Smooth muscle cell of the umbilical artery (primary cell): ENCODE measurements around the gene SYCN. TPM values are rescaled to one million over a fixed set of nuclear protein-coding genes. Genes with fewer than 3 reads are reported as not detected.

ENCODE experiments used
- total RNA-seq: library from RNA; depleted of rRNA; stranded (reverse); fragments of >200 nt; gene quantifications from 2 replicates; pipeline ENCODE4 v1.2.3, GENCODE V29; 2014

The SYCN gene, protein sequence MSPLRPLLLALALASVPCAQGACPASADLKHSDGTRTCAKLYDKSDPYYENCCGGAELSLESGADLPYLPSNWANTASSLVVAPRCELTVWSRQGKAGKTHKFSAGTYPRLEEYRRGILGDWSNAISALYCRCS
- not detected in 2 replicates for total RNA-seq

DNA sequence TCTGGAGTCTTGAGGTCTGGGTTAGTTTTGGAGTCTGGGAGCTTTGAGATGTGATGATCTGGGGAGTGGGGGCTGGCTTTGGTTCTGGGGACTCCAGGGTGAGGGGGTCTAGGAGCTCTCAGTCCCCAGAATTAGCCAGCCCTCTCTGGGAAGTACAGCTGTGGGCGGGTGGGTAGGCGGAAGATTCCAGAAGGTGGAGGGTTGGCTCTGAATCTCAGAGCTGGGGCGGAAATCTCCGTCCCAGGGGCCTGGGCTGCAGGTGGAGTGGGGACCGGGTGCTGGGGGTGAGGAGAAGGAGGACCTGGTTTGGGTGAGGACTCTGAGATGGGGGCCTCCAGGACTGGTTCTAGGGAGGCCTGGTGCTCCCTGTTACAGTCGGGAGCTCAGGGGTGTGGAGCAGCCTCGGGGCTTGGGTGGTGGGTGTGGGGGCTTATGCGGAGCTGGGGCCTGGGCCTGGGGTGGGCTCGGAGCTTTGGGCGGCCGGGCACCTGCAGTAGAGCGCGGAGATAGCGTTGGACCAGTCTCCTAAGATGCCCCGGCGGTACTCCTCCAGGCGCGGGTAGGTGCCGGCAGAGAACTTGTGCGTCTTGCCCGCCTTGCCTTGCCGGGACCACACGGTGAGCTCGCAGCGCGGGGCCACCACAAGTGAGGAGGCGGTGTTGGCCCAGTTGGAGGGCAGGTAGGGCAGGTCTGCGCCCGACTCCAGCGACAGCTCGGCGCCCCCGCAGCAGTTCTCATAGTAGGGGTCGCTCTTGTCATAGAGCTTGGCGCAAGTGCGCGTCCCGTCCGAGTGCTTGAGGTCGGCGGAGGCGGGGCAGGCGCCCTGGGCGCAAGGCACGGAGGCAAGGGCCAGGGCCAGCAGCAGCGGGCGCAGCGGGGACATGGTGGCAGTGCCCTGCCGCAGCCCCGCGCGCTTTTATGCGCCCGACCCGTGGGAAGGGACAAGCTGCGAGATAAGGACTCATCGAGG is at the start of gene SYCN:
Gene SYCN, minus strand, starts transcription at position 892 of the 970 bp plus-strand sequence. Its CDS starts 9 bp downstream, at position 883.

DNA sequence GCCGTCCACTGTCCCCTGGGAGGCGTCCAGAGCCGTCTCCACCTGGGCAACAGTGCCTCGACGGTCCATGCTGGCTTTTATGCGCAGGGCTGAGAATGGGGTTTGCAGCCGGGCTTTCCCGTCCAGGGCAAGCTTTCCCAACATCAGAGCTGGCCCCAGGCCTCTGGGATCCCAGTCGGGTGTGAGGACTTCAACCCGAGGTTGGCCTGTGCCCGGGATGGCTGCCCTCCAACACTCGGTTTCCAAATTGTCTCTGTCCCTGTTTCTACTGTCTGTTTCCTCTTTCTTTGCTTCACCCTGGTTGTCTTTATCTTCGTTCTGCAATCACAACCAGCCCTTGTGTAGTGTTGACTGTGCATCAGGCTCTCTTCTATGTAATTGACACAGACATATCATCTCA is 44.7 kb upstream of the SYCN start, which contains the start of gene IFNL4:
Gene IFNL4, minus strand, starts transcription at position 51 of the 400 bp plus-strand sequence.

DNA sequence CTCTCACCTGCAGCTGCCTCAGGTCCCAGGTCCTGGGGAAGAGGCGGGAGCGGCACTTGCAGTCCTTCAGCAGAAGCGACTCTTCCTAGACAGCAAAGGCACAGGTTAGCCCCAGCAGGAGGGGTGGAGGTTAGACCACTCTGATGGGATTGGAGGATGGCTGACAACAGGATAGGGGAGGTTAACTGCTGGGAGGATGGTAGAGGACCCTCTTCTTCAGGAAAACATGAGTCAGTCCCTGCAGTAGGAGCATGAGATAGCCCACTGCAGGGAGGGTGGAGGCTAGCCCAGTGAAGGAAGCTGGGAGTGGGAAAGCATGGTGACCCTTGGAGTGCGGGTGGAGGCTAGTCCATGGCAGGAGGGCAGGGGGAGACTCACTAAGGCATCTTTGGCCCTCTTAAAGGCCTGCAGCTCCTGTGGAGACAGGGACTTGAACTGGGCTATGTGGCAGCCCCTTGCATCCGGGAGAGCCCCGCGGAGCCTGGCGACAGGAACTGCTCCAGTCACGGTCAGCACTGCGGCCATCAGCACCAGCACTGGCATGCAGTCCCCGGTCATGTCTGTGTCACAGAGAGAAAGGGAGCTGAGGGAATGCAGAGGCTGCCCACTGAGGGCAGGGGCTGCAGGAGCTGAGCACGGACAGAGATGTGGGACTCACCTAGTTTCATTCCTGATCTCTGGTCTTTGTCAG is 40.5 kb upstream of the SYCN start, which contains the start of gene IFNL3:
Gene IFNL3, minus strand, starts transcription at position 597 of the 691 bp plus-strand sequence. Its CDS starts 39 bp downstream, at position 558.

DNA sequence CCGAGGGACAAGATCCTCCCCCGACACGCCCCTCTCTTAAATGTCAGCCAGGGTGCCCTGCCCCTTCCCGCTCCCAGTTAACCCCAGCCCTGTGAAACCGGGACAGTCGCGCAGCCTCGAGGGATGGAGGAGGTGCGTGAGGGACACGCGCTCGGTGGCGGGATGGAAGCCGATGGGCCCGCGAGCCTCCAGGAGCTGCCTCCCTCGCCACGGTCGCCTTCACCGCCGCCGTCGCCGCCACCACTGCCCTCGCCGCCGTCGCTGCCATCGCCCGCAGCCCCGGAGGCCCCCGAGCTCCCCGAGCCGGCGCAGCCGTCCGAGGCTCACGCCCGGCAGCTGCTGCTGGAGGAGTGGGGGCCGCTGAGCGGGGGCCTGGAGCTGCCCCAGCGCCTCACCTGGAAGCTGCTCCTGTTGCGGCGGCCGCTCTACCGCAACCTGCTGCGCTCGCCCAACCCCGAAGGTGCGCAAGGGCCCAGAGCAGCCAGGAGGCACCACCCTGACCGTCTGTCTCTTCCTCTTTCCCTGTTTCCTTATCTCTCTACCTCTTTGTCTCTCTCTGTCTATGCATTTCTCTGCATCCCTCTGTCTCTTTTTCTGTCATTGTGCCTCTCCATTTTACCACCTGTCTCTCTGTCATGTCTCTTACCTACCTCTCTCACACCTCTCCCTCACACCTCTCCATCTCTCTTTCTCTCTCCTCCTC is 7.1 kb downstream of the SYCN start, which contains the start of gene NCCRP1:
Gene NCCRP1, plus strand, starts transcription at position 105 of the 703 bp plus-strand sequence. Its CDS starts 19 bp downstream, at position 124.

Other genes starting within 250 kb of the SYCN start
- 19.6 and 21.5 TPM in 2 replicates for gene FBXO17, start 228.5 kb downstream of the SYCN start, total RNA-seq
- 3.3 and 6.4 TPM in 2 replicates for gene FBXO27, start 171.7 kb downstream of the SYCN start, total RNA-seq
- gene ACP7, start 119.9 kb downstream of the SYCN start, total RNA-seq, result under 0.01 and 0.65 TPM in 2 replicates
- 11.3 and 22.0 TPM in 2 replicates for gene PAK4, start 78.5 kb downstream of the SYCN start, total RNA-seq
- not detected in 2 replicates for gene NCCRP1, start 7.3 kb downstream of the SYCN start, total RNA-seq
- gene IFNL3, start 40.7 kb upstream of the SYCN start, total RNA-seq, result not detected in 2 replicates
- gene IFNL4, start 44.6 kb upstream of the SYCN start, total RNA-seq, result 0.09 TPM in 1 of 2 replicates, not detected in the other
- gene IFNL2, start 64.1 kb upstream of the SYCN start, total RNA-seq, result not detected in 2 replicates
- not detected in 2 replicates for gene IFNL1, start 92.1 kb upstream of the SYCN start, total RNA-seq
- 0.51 and 0.59 TPM in 2 replicates for gene LRFN1, start 116.6 kb upstream of the SYCN start, total RNA-seq
- not detected in 2 replicates for gene GMFG, start 131.8 kb upstream of the SYCN start, total RNA-seq
- 56.7 and 100 TPM in 2 replicates for gene SAMD4B, start 138.2 kb upstream of the SYCN start, total RNA-seq
- gene PAF1, start 186.8 kb upstream of the SYCN start, total RNA-seq, result 20.6 and 24.1 TPM in 2 replicates
- gene MED29, start 187.1 kb upstream of the SYCN start, total RNA-seq, result 15.1 and 19.5 TPM in 2 replicates
- 0.59 and 1.2 TPM in 2 replicates for gene ZFP36, start 202.6 kb upstream of the SYCN start, total RNA-seq
- 13.4 and 22.7 TPM in 2 replicates for gene PLEKHG2, start 208.4 kb upstream of the SYCN start, total RNA-seq
- 22.9 and 43.7 TPM in 2 replicates for gene RPS16, start 231.7 kb upstream of the SYCN start, total RNA-seq
- gene SUPT5H, start 241.3 kb upstream of the SYCN start, total RNA-seq, result 71.0 and 92.6 TPM in 2 replicates